H1 (cell line): ENCODE data around the gene NDUFA9. TPM values are rescaled to one million over a fixed set of nuclear protein-coding genes. Genes with fewer than 3 reads are reported as not detected.

ENCODE experiments used
- ASH2L ChIP-seq: fragments of 200-600, 300-600 bp; sonication (generic); IDR thresholded peaks from one replicate; pipeline ENCODE4 v1.7.1; 2017; ENCODE audit warnings: low read length
- CBX5 ChIP-seq: fragments of 300-800, 300-1000 bp; sonication (generic); IDR thresholded peaks from 2 replicates; pipeline ENCODE4 v1.7.1; 2016; ENCODE audit warnings: antibody characterized with exemption, low read length, low read depth
- CBX8 ChIP-seq: fragments of 300-800, 300-1000 bp; sonication (generic); IDR thresholded peaks from 2 replicates; pipeline ENCODE4 v1.7.1; 2016; ENCODE audit warnings: low read depth, low read length, borderline replicate concordance
- CEBPB ChIP-seq: IDR thresholded peaks from 2 replicates; pipeline ENCODE4 v1.6.1; 2012; ENCODE audit warnings: low read depth, low read length
- CREB1 ChIP-seq: IDR thresholded peaks from 2 replicates; pipeline ENCODE4 v1.6.1; 2012; ENCODE audit warnings: inconsistent platforms
- CTBP2 ChIP-seq: IDR thresholded peaks from 2 replicates; pipeline ENCODE4 v1.7.0; 2011; ENCODE audit warnings: borderline replicate concordance, mild to moderate bottlenecking, moderate library complexity, mixed read lengths, low read length; ENCODE audit not compliant: insufficient read depth, insufficient read length
- EP300 ChIP-seq, 2 experiments: IDR thresholded peaks; 1 replicate in 1 of 2; 2 replicates in 1 of 2; pipeline ENCODE4 v1.6.1; 2011 to 2012; ENCODE audit warnings: low read depth in 2 of 2, low read length in 2 of 2, mild to moderate bottlenecking in 2 of 2, borderline replicate concordance in 1 of 2, inconsistent platforms in 1 of 2, moderate library complexity in 1 of 2
- FOSL1 ChIP-seq: IDR thresholded peaks from 2 replicates; pipeline ENCODE4 v1.6.1; 2011; ENCODE audit warnings: mild to moderate bottlenecking, low read depth, low read length, moderate library complexity; ENCODE audit not compliant: insufficient read depth
- KDM5A ChIP-seq: fragments of 200-600 bp; IDR thresholded peaks from 2 replicates; pipeline ENCODE4 v1.7.1; 2012; ENCODE audit warnings: mild to moderate bottlenecking, low read length, inconsistent platforms, mixed read lengths
- NANOG ChIP-seq: IDR thresholded peaks from 2 replicates; pipeline ENCODE4 v1.6.1; 2011; ENCODE audit warnings: low read length, low read depth, mild to moderate bottlenecking, inconsistent platforms; ENCODE audit not compliant: insufficient read depth, poor library complexity, severe bottlenecking
- NRF1 ChIP-seq: IDR thresholded peaks from 2 replicates; pipeline ENCODE4 v1.6.1; 2011; ENCODE audit warnings: mild to moderate bottlenecking, low read depth, low read length, improper control_type of control experiment
- POU5F1 ChIP-seq: IDR thresholded peaks from 2 replicates; pipeline ENCODE4 v1.6.1; 2011; ENCODE audit warnings: low read depth, mild to moderate bottlenecking, low read length, moderate library complexity
- RAD21 ChIP-seq, 2 experiments: IDR thresholded peaks in 1 of 2; conservative IDR thresholded peaks in 1 of 2; 2 replicates each; pipeline ENCODE4 v1.6.1; 2011; ENCODE audit warnings: low read depth in 2 of 2, low read length in 2 of 2, improper control_type of control experiment in 1 of 2, inconsistent platforms in 1 of 2, mild to moderate bottlenecking in 1 of 2, moderate library complexity in 1 of 2
- RFX5 ChIP-seq: IDR thresholded peaks from 2 replicates; pipeline ENCODE4 v1.6.1; 2011; ENCODE audit warnings: low read depth, low read length, improper control_type of control experiment, borderline replicate concordance
- RXRA ChIP-seq: IDR thresholded peaks from 2 replicates; pipeline ENCODE4 v1.6.1; 2011; ENCODE audit warnings: low read depth, mild to moderate bottlenecking, low read length, moderate library complexity; ENCODE audit not compliant: insufficient read depth
- SIX5 ChIP-seq: IDR thresholded peaks from 2 replicates; pipeline ENCODE4 v1.6.1; 2011; ENCODE audit warnings: mild to moderate bottlenecking, low read depth, low read length
- SP4 ChIP-seq: IDR thresholded peaks from 2 replicates; pipeline ENCODE4 v1.6.1; 2012; ENCODE audit warnings: low read length, inconsistent platforms
- SUZ12 ChIP-seq: fragments of 200-600 bp; sonication (generic); IDR thresholded peaks from 2 replicates; pipeline ENCODE4 v1.6.1; 2012; ENCODE audit warnings: mild to moderate bottlenecking, inconsistent platforms, low read length, moderate library complexity, mixed read lengths
- TAF7 ChIP-seq: optimal IDR thresholded peaks from 2 replicates; pipeline ENCODE3; 2011; ENCODE audit warnings: low read depth, mild to moderate bottlenecking, inconsistent platforms, low read length, moderate library complexity, borderline replicate concordance
- TCF12 ChIP-seq: IDR thresholded peaks from 2 replicates; pipeline ENCODE4 v1.6.1; 2011; ENCODE audit warnings: low read depth, mild to moderate bottlenecking, low read length
- YY1 ChIP-seq: IDR thresholded peaks from 2 replicates; pipeline ENCODE4 v1.6.1; 2011; ENCODE audit warnings: low read depth, mild to moderate bottlenecking, low read length
- polyA plus RNA-seq, 7 experiments: library from polyadenylated mRNA; depleted of rRNA in 3 of 7; stranded (reverse) in 5 of 7; unstranded in 2 of 7; fragments of >200 nt in 5 of 7; fragments of 200-250 nt in 2 of 7; gene quantifications; 1 replicate in 5 of 7; 2 replicates in 1 of 7; 4 replicates in 1 of 7; pipeline versions ENCODE4 v1.2.1 to v1.2.3, GENCODE V29; 2011 to 2013; ENCODE audit warnings: missing spikeins in 2 of 7, mixed read lengths in 2 of 7
- total RNA-seq: library from RNA; stranded (reverse); fragmentation: NEBNext Ultra II Directional; extraction: Animal tissue kit (Norgen Biotek cat#: 25700); gene quantifications from 2 replicates; pipeline ENCODE4 v1.2.1, GENCODE V29; 2021
- TF ChIP-seq, protein P1 (sequence below): IDR thresholded peaks from 2 replicates; pipeline ENCODE4 v1.6.1; 2011; ENCODE audit warnings: low read depth, mild to moderate bottlenecking, low read length; ENCODE audit not compliant: insufficient read depth
- TF ChIP-seq, protein P2 (sequence below): IDR thresholded peaks from 2 replicates; pipeline ENCODE4 v1.6.1; 2012; ENCODE audit warnings: inconsistent platforms

Gene NDUFA9
- total and polyA plus RNA-seq, 2 of the 8 experiments (the other 6 are each of a cell fraction or from before 2014, with no cell fraction given), result 50.2 to 67.0 TPM

DNA sequence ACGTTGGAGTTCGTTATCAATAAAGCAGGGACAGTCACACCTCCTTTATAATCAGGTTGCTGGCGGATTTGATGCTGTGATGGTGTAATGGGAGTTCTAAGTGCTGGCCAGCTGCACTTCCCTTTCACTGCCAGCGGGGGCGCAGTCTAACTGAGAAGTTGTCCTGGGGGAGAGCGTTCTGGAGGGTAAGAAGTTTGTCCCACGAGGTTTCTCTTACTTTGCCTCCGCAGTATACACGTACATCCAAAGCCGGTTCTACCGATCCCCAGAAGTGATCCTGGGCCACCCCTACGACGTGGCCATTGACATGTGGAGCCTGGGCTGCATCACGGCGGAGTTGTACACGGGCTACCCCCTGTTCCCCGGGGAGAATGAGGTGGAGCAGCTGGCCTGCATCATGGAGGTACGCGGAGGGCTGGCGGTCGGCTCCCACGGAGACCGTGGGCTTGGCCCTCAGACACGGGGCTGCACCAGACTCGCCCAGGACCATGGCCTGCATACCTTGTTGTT is 44.2 kb upstream of the NDUFA9 start (continued):
- TF ChIP-seq SIX5 (no peak), RFX5 (no peak), CBX8 (no peak), KDM5A (no peak), TAF7 (no peak), RXRA (no peak), POU5F1 (peak; percentile 17; the same call in 1 of the 2 replicates), RAD21 (IDR thresholded peaks at IDR 0.05 in 1 of 2, conservative IDR thresholded peaks at IDR 0.05 in 1 of 2; ENCODE audit: low read depth in 2 of 2, low read length in 2 of 2) (peak; percentile 68 to 78), NRF1 (no peak), CTBP2 (no peak), SUZ12 (no peak), NANOG (no peak), TCF12 (0 out of 2 replicates have a peak, but pooled peaks have one; percentile 7), CREB1 (peak; percentile 45), YY1 (peak; percentile 69; the same call in 1 of the 2 replicates), FOSL1 (no peak), EP300 (IDR thresholded peaks at IDR 0.05; ENCODE audit: borderline replicate concordance in 1 of 2, low read depth in 2 of 2, low read length in 2 of 2) (0 out of 3 replicates have a peak, but pooled peaks of 1 of the 2 experiments have one; percentile 8), CBX5 (no peak), CEBPB (0 out of 2 replicates have a peak, but pooled peaks have one; percentile 22), SP4 (no peak), ASH2L (peak; percentile 73)
- TF ChIP-seq, protein P1, sequence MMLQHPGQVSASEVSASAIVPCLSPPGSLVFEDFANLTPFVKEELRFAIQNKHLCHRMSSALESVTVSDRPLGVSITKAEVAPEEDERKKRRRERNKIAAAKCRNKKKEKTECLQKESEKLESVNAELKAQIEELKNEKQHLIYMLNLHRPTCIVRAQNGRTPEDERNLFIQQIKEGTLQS, result 0 out of 2 replicates have a peak, but pooled peaks have one; percentile 16
- TF ChIP-seq, protein P2, sequence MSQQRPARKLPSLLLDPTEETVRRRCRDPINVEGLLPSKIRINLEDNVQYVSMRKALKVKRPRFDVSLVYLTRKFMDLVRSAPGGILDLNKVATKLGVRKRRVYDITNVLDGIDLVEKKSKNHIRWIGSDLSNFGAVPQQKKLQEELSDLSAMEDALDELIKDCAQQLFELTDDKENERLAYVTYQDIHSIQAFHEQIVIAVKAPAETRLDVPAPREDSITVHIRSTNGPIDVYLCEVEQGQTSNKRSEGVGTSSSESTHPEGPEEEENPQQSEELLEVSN, result no peak
